Measurements from ENCODE around the gene GAB2. TPM values are rescaled to one million over a fixed set of nuclear protein-coding genes. Genes with fewer than 3 reads are reported as not detected.

Gene GAB2
- total and polyA plus RNA-seq, 10 of the 15 experiments (the other 5 are each of a cell fraction or from before 2014, with no cell fraction given): 0.69 to 12.6 (median 3.8) TPM

GRCh38 chr11:78213526-78214330 lies 203.9 kb downstream of the GAB2 start:
- no TSS peak for BruUV-seq (replicated peaks)
- Histone ChIP-seq H3K79me2 (ENCODE audit: control insufficient read depth, insufficient read depth, low read length) (no peaks in the 10 kb centered on the region), H3K27ac (ENCODE audit: control insufficient read depth, insufficient read depth) (no peak overlapping the region), H3K9ac (ENCODE audit: control insufficient read depth, insufficient read depth, low read length) (no peak overlapping the region), H3K9me3 (replicated peaks; ENCODE audit: control insufficient read depth, insufficient read depth, low read length) (no peaks in the 10 kb centered on the region), H3K4me1 (ENCODE audit: control insufficient read depth, insufficient read depth, low read length) (no peaks in the 10 kb centered on the region), H4K20me1 (ENCODE audit: control insufficient read depth, insufficient read depth) (no peaks in the 10 kb centered on the region), H2AFZ (ENCODE audit: control insufficient read depth, low read depth, low read length) (no peak overlapping the region), H3K27me3 (replicated peaks in 1 of 2; ENCODE audit: control insufficient read depth in 2 of 2, insufficient read depth in 2 of 2, low read length in 1 of 2) (no peaks in the 10 kb centered on the region), H3K4me2 (ENCODE audit: control insufficient read depth, insufficient read depth) (no peak overlapping the region), H3K36me3 (ENCODE audit: control insufficient read depth in 2 of 2, insufficient read depth in 2 of 2, low read length in 1 of 2) (peaks cover 0 to 5% of the 10 kb centered on the region in 2 experiments), H3K4me3 (no peak overlapping the region)
- CTCF ChIA-PET: no interaction called here
- ATAC-seq (no peak), DNase-seq (ENCODE audit: low read depth, low spot score) (no peak), FAIRE-seq (no peak)
- no peak for TF ChIP-seq TAF1 (IDR thresholded peaks at IDR 0.05; ENCODE audit: borderline replicate concordance, low read depth, low read length)
- TF ChIP-seq POLR2A (IDR thresholded peaks at IDR 0.05; ENCODE audit: low read depth, low read length): no peak
- TF ChIP-seq ZSCAN29 (IDR thresholded peaks at IDR 0.05): no peak
- no peak for TF ChIP-seq PBX3 (IDR thresholded peaks at IDR 0.05; ENCODE audit: insufficient replicate concordance, low read depth, low read length)
- no peak for TF ChIP-seq MTA2 (IDR thresholded peaks at IDR 0.05; ENCODE audit: low read depth)
- TF ChIP-seq KAT2A (conservative IDR thresholded peaks at IDR 0.05; ENCODE audit: control insufficient read depth, low read depth, low read length): no peak
- TF ChIP-seq HSF1 (IDR thresholded peaks at IDR 0.05; ENCODE audit: low read depth, low read length): no peak
- TF ChIP-seq ATF7 (IDR thresholded peaks at IDR 0.05; ENCODE audit: low read depth): no peak
- no peak for TF ChIP-seq NBN (IDR thresholded peaks at IDR 0.05)
- SMC1A ChIA-PET (ENCODE audit: uncharacterized antibody, unreplicated experiment): no interaction called here
- RAD21 ChIA-PET (ENCODE audit: unreplicated experiment): interaction anchor here (1.0 kb wide), 1 partner anchor 14 kb away, joined by 3 read pairs; no protein-coding TSS in a partner anchor
- POLR2A ChIA-PET: no interaction called here
- in situ Hi-C loops (cut with MboI) (no loop called here), intact Hi-C loops (cut with micrococcal nuclease; ENCODE audit: unreplicated experiment) (no loop called here)
- WGBS (ENCODE audit: insufficient coverage, insufficient replicate concordance, low lambda C conversion rate, missing lambda C conversion rate): 98% methylated on average over 8 of the region's 8 CpGs
